ENCODE results near the gene TOP1. TPM values are rescaled to one million over a fixed set of nuclear protein-coding genes. Genes with fewer than 3 reads are reported as not detected.

TOP1 gene
- polyA plus RNA-seq, 3 donors: 6.9 to 11.5 (median 11.5) TPM

GRCh38 chr20:41001497-41001896 lies 27.1 kb upstream of the TOP1 start:
- Histone ChIP-seq H3K27me3 (ENCODE audit: control insufficient read depth in 2 of 2, insufficient read depth in 2 of 2, low read length in 2 of 2) (no peaks in the 10 kb centered on the region), H3K27ac (ENCODE audit: low read depth in 1 of 2, low read length in 2 of 2) (peak overlapping the region; percentile 60 to 86), H3K4me2 (replicated peaks; ENCODE audit: extremely low read depth, low read length, poor library complexity, severe bottlenecking) (peak overlapping the region; percentile 26), H3K4me3 (replicated peaks in 1 of 3; ENCODE audit: low read depth in 2 of 3, low read length in 3 of 3) (no peak overlapping the region), H3K4me1 (ENCODE audit: control insufficient read depth in 1 of 2, insufficient read depth in 2 of 2, low read length in 2 of 2) (peaks cover 52 to 56% of the 10 kb centered on the region in 2 donors), H3K9me3 (replicated peaks in 1 of 2; ENCODE audit: control insufficient read depth in 1 of 2, insufficient read depth in 1 of 2, low read length in 2 of 2) (no peaks in the 10 kb centered on the region), H4K20me1 (ENCODE audit: insufficient read depth, low read length) (no peaks in the 10 kb centered on the region), H3K79me2 (ENCODE audit: insufficient read depth, low read length) (no peaks in the 10 kb centered on the region), H3K9ac (ENCODE audit: insufficient read depth, low read length, poor library complexity, severe bottlenecking) (no peak overlapping the region), H3K36me3 (replicated peaks in 1 of 2; ENCODE audit: control insufficient read depth in 1 of 2, insufficient read depth in 2 of 2, low read length in 2 of 2) (no peaks in the 10 kb centered on the region), H2AFZ (ENCODE audit: insufficient read depth, low read depth, low read length, poor library complexity, severe bottlenecking) (no peak overlapping the region)
- peaks cover 2 to 3% of the 10 kb centered on the region in 2 donors for H3K36me3 Mint-ChIP-seq
- WGBS (ENCODE audit: insufficient coverage): no CpG with 5 or more reads among the region's 4 CpGs
- peak; percentile 48 to 73 (median 68) for DNase-seq
- H3K27ac Mint-ChIP-seq: peak overlapping the region; percentile 46 to 99 (median 87)
- TF ChIP-seq CTCF (IDR thresholded peaks at IDR 0.05): no peak
- peaks cover 0 to 4% (median 0%) of the 10 kb centered on the region in 7 donors for H3K9me3 Mint-ChIP-seq
- intact Hi-C loops (cut with micrococcal nuclease): loop anchor here (1.0 to 10.0 kb wide), 2 partner anchors 10 to 507 kb away; no protein-coding TSS in a partner anchor
- no peak overlapping the region for H3K4me3 Mint-ChIP-seq
- peaks cover 47% of the 10 kb centered on the region for H3K4me1 Mint-ChIP-seq
- H3K27me3 Mint-ChIP-seq (ENCODE audit: low read depth in 3 of 3): peaks cover 0 to 2% (median 0%) of the 10 kb centered on the region in 3 donors

- peaks cover 65 to 69% of the 10 kb centered on the region in 2 donors for H3K4me1 ChIP-seq (ENCODE audit: control insufficient read depth in 1 of 2, insufficient read depth in 2 of 2, low read length in 2 of 2)
- no CpG with 5 or more reads among the region's 1 CpG for WGBS (ENCODE audit: insufficient coverage)
- Mint-ChIP-seq H3K27ac (peak overlapping the region; percentile 97 to 99 (median 99)), H3K4me1 (peaks cover 60% of the 10 kb centered on the region), H3K4me3 (peak overlapping the region; percentile 59 to 67), H3K9me3 (peaks cover 0 to 7% (median 0%) of the 10 kb centered on the region in 7 donors), H3K36me3 (peaks cover 2 to 3% of the 10 kb centered on the region in 2 donors), H3K27me3 (ENCODE audit: low read depth in 3 of 3) (peaks cover 0 to 2% (median 0%) of the 10 kb centered on the region in 3 donors)
- H3K27ac ChIP-seq (ENCODE audit: low read depth in 1 of 2, low read length in 2 of 2): peak overlapping the region; percentile 86 to 95
- no peaks in the 10 kb centered on the region for H3K9me3 ChIP-seq (replicated peaks in 1 of 2; ENCODE audit: control insufficient read depth in 1 of 2, insufficient read depth in 1 of 2, low read length in 2 of 2)
- H3K4me3 ChIP-seq (replicated peaks in 1 of 3; ENCODE audit: low read depth in 2 of 3, low read length in 3 of 3): peak overlapping the region in 1 of 3 experiments; percentile 36
- H3K36me3 ChIP-seq (replicated peaks in 1 of 2; ENCODE audit: control insufficient read depth in 1 of 2, insufficient read depth in 2 of 2, low read length in 2 of 2): no peaks in the 10 kb centered on the region
- no peak overlapping the region for H2AFZ ChIP-seq (ENCODE audit: insufficient read depth, low read depth, low read length, poor library complexity, severe bottlenecking)
- no peak for TF ChIP-seq CTCF (IDR thresholded peaks at IDR 0.05)
- H4K20me1 ChIP-seq (ENCODE audit: insufficient read depth, low read length): no peaks in the 10 kb centered on the region
- H3K27me3 ChIP-seq (ENCODE audit: control insufficient read depth in 2 of 2, insufficient read depth in 2 of 2, low read length in 2 of 2): no peaks in the 10 kb centered on the region
- H3K9ac ChIP-seq (ENCODE audit: insufficient read depth, low read length, poor library complexity, severe bottlenecking): peak overlapping the region; percentile 63
- DNase-seq: no peak
- intact Hi-C loops (cut with micrococcal nuclease): loop anchor here (10.0 kb wide), 1 partner anchor 508 kb away; no protein-coding TSS in a partner anchor
- H3K79me2 ChIP-seq (ENCODE audit: insufficient read depth, low read length): no peaks in the 10 kb centered on the region
- peak overlapping the region; percentile 53 for H3K4me2 ChIP-seq (replicated peaks; ENCODE audit: extremely low read depth, low read length, poor library complexity, severe bottlenecking)
Observed at GRCh38 chr20:41002842-41003142, 25.8 kb upstream of the TOP1 start.

All from CD14-positive monocyte (primary cell).